WI38 (cell line): ENCODE data around the gene ANTXR1.
A peak's percentile ranks its signal among the peaks of the same experiment; 100 is the strongest.

Experiments
- H3K4me3 ChIP-seq: 2 replicates; pipeline ENCODE4 v1.5.1; 2011; ENCODE audit warnings: low read depth, mild to moderate bottlenecking, control low read depth, low read length
- CTCF ChIP-seq: IDR thresholded peaks from 2 replicates; pipeline ENCODE4 v1.5.1; 2012; ENCODE audit warnings: low read depth, mild to moderate bottlenecking, control low read depth, low read length

The ANTXR1 gene

DNA sequence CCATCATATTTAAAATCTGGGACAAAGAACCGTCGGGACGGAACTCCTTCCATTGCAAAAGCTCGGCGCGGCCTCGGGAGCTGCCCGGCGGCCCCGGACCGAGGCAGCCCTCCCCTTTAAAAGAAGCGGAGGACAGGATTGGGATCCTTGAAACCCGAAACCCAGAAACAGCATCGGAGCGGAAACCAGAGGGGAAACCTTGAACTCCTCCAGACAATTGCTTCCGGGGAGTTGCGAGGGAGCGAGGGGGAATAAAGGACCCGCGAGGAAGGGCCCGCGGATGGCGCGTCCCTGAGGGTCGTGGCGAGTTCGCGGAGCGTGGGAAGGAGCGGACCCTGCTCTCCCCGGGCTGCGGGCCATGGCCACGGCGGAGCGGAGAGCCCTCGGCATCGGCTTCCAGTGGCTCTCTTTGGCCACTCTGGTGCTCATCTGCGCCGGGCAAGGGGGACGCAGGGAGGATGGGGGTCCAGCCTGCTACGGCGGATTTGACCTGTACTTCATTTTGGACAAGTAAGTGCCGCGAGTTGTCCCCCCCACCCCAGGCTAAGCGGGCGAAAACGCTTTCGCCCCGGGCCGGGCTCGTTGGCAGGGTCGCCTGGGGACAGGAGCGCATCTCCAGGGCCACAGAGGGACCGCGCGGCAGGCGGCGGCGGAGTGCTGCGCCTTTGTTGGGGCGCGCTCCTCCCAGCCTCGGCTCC is at the start of gene ANTXR1:
ANTXR1 (plus strand) TSS at position 38 of the 698 bp plus-strand sequence; CDS start at position 359, 321 bp downstream.
- H3K4me3 ChIP-seq = peak within 1 kb of the TSS; percentile 79
- TF ChIP-seq CTCF = no peak

DNA sequence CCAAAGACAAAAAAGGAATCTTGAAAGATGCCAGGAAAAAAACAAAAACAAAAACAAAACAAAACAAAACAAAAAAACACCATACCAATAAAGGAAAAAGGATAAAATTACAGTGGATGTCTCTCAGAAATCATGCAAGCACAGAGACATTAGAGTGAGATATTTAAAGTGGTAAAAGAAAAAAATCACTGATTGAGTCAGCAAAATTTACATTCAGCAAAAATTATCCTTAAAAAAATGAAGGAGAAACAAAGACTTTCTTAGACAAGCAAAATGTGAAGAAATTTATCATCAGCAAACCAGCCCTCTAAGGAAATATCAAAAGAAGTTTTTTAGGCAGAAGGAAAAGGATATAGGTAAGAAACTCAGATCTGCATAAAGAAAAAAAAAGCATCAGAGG is 48.7 kb upstream of the ANTXR1 start:
- H3K4me3 ChIP-seq = no peak overlapping the region
- no peak for TF ChIP-seq CTCF

DNA sequence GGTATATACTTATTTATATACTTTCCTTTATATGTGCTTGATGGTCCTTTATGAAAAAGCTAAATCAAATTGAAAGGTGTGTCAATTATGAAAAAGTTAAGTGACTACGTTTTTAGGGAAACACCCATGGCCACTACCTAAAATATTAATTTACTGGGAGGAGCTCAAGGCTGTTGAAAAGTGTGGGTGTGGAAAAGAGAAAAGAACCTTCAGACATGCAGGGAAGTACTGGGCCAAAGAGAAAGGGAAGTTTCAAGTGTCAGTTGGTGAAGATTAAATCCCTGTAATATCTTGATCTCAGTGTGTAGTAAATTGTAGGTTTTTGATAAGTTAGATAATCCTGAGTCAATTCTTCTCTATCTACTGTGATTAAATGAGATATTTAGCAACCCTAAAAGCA is 44.8 kb upstream of the ANTXR1 start:
- no peak for TF ChIP-seq CTCF
- H3K4me3 ChIP-seq = no peak overlapping the region

DNA sequence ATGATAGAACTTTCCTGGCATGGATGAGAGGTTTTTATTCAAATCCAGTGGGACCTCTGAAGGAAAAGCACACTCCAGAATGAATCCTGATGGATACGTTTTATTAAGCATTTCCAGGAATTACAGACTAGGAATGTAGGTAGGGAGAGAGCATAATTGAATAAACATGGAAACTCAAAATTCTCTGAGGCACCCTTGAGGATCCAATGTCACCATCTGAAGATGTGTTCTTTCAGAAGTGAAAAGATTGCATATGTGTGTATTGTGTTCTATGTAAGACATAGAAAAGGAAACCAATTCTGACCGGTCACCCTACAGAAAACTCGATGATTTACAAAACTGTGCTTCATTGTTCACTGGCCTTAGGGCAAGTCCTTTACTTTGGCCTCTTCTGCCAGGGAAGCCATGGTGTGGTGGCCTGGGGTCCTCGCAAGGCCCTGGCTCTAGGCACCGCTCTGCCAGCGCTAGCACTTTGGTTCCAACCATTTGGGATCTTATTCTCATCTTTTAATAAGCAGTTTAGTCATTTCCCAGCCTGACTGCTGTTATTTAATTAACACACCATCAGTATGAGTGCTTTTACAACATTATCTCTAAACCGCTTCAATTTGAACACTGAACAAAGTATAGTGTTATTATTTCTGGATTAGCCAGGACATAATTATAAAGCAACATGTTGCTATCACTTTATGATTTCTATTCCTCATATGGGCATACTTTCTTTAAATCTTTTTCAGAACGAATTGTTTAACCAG is 43.1 kb upstream of the ANTXR1 start:
- no peak for TF ChIP-seq CTCF

GRCh38 chr2:68970566-68971265 is 42.3 kb upstream of the ANTXR1 start:
- H3K4me3 ChIP-seq = no peak overlapping the region
- TF ChIP-seq CTCF = no peak

More for the DNA sequence above, 43.1 kb upstream of the ANTXR1 start:
- H3K4me3 ChIP-seq = no peak overlapping the region

- no peak overlapping the region for H3K4me3 ChIP-seq
- TF ChIP-seq CTCF = no peak
Measured at GRCh38 chr2:68971591-68972231, 41.3 kb upstream of the ANTXR1 start.

- H3K4me3 ChIP-seq = no peak within 1 kb of the TSS
- TF ChIP-seq CTCF = no peak
Measured at GRCh38 chr2:68974251-68974650, 38.7 kb upstream of the ANTXR1 start, which contains the start of gene GKN1. Gene GKN1, plus strand, starts transcription at chr2:68974636. Its CDS starts 42 bp downstream, at chr2:68974678.
